ENCODE results near the gene HYAL2. TPM values are rescaled to one million over a fixed set of nuclear protein-coding genes. Genes with fewer than 3 reads are reported as not detected.
A peak's percentile ranks its signal among the peaks of the same experiment; 100 is the strongest.

Gene HYAL2
- total and polyA plus RNA-seq, 9 of the 15 experiments (the other 6 are each of a cell fraction or from before 2014, with no cell fraction given) = 0.36 to 22.7 (median 11.4) TPM; not detected in 1

DNA sequence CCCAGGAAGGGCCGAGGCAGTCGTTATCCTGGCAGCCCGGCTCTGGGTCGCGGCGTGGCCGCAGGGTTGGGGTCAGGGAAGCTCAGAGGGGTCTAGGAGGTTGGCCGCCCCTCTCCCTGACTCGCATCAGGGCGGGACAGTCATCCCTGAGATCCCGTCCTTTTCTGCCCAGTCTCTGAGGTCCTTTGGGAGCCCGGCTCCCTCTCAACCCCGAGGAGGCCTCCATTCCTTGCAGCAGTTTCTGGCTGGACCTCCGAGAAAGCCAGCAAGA lies 495 bp downstream of the HYAL2 start:
- in situ Hi-C loops (cut with MboI) = no loop called here
- Histone ChIP-seq H3K4me1 (replicated peaks in 1 of 2; ENCODE audit: control insufficient read depth in 2 of 2, insufficient read depth in 2 of 2, low read length in 2 of 2) (peaks cover 30 to 70% of the 10 kb centered on the region in 2 experiments), H3K9me1 (ENCODE audit: control insufficient read depth, insufficient read depth, low read length) (no peaks in the 10 kb centered on the region), H3K4me3 (peak overlapping the region; percentile 81), H4K20me1 (replicated peaks; ENCODE audit: control insufficient read depth, insufficient read depth, low read length) (no peaks in the 10 kb centered on the region), H3K9ac (ENCODE audit: insufficient read depth in 1 of 2, low read depth in 2 of 2, low read length in 2 of 2) (peak overlapping the region; percentile 98; a peak in 3 of 4 replicates), H3K4me2 (ENCODE audit: insufficient read depth, low read length) (peak overlapping the region; percentile 90), H2AFZ (ENCODE audit: low read depth, low read length) (peak overlapping the region; percentile 99), H3K9me3 (replicated peaks; ENCODE audit: control insufficient read depth, insufficient read depth, low read depth, low read length) (no peaks in the 10 kb centered on the region), H3K36me3 (ENCODE audit: control insufficient read depth, insufficient read depth, low read length) (peaks cover 46% of the 10 kb centered on the region; the same call in 2 of the 3 replicates), H3K27me3 (ENCODE audit: control insufficient read depth in 2 of 2, insufficient read depth in 2 of 2, low read length in 2 of 2) (no peaks in the 10 kb centered on the region), H3K79me2 (ENCODE audit: control insufficient read depth, insufficient read depth, low read length) (peaks cover 27% of the 10 kb centered on the region), H3K27ac (ENCODE audit: extremely low read depth, low read depth, low read length) (peak overlapping the region; percentile 100)
- 44% methylated on average over 9 of the region's 14 CpGs for WGBS (ENCODE audit: insufficient coverage, low coverage, missing lambda C conversion rate)
- ATAC-seq = no peak
- POLR2A ChIA-PET = interaction anchor here (1.0 kb wide), 1 partner anchor 19 kb away, joined by 4 read pairs; the partner anchor contains the start of gene HYAL1
- intact Hi-C loops (cut with micrococcal nuclease) = no loop called here
- no TSS peak for BruUV-seq (replicated peaks)
- no peak for FAIRE-seq
- TF ChIP-seq ZBTB43 (CRISPR knock-in tag; IDR thresholded peaks at IDR 0.05) (no peak), PCBP1 (IDR thresholded peaks at IDR 0.05; ENCODE audit: low read depth, low read length, poor library complexity, severe bottlenecking) (peak; percentile 24), NFYB (IDR thresholded peaks at IDR 0.05; ENCODE audit: extremely low read depth, insufficient read length) (no peak), STAT5A (IDR thresholded peaks at IDR 0.05; ENCODE audit: borderline replicate concordance, low read length) (no peak), NFIC (IDR thresholded peaks at IDR 0.05) (peak; percentile 4; the same call in 1 of the 2 replicates), ZNF197 (CRISPR knock-in tag; IDR thresholded peaks at IDR 0.05; ENCODE audit: low read depth) (no peak), PRPF4 (IDR thresholded peaks at IDR 0.05; ENCODE audit: insufficient read depth, low read depth, low read length, poor library complexity, severe bottlenecking) (no peak), IFI16 (CRISPR knock-in tag; IDR thresholded peaks at IDR 0.05) (no peak), CCNT2 (IDR thresholded peaks at IDR 0.05; ENCODE audit: borderline replicate concordance, extremely low read depth, insufficient read length, low read depth, low read length) (no peak), CREB1 (IDR thresholded peaks at IDR 0.05) (no peak), CREB1 (CRISPR knock-in tag; IDR thresholded peaks at IDR 0.05) (no peak), ZBTB33 (CRISPR knock-in tag; IDR thresholded peaks at IDR 0.05) (0 out of 2 replicates have a peak, but pooled peaks have one; percentile 26), FIP1L1 (IDR thresholded peaks at IDR 0.05; ENCODE audit: low read depth, low read length, poor library complexity, severe bottlenecking) (no peak)
- TF ChIP-seq, protein P1, sequence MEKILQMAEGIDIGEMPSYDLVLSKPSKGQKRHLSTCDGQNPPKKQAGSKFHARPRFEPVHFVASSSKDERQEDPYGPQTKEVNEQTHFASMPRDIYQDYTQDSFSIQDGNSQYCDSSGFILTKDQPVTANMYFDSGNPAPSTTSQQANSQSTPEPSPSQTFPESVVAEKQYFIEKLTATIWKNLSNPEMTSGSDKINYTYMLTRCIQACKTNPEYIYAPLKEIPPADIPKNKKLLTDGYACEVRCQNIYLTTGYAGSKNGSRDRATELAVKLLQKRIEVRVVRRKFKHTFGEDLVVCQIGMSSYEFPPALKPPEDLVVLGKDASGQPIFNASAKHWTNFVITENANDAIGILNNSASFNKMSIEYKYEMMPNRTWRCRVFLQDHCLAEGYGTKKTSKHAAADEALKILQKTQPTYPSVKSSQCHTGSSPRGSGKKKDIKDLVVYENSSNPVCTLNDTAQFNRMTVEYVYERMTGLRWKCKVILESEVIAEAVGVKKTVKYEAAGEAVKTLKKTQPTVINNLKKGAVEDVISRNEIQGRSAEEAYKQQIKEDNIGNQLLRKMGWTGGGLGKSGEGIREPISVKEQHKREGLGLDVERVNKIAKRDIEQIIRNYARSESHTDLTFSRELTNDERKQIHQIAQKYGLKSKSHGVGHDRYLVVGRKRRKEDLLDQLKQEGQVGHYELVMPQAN (IDR thresholded peaks at IDR 0.05; ENCODE audit: borderline replicate concordance) = no peak
- TF ChIP-seq, protein P2, sequence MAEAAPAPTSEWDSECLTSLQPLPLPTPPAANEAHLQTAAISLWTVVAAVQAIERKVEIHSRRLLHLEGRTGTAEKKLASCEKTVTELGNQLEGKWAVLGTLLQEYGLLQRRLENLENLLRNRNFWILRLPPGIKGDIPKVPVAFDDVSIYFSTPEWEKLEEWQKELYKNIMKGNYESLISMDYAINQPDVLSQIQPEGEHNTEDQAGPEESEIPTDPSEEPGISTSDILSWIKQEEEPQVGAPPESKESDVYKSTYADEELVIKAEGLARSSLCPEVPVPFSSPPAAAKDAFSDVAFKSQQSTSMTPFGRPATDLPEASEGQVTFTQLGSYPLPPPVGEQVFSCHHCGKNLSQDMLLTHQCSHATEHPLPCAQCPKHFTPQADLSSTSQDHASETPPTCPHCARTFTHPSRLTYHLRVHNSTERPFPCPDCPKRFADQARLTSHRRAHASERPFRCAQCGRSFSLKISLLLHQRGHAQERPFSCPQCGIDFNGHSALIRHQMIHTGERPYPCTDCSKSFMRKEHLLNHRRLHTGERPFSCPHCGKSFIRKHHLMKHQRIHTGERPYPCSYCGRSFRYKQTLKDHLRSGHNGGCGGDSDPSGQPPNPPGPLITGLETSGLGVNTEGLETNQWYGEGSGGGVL (CRISPR knock-in tag; IDR thresholded peaks at IDR 0.05) = no peak
- CTCF ChIA-PET (ENCODE audit: low intra/inter-chr PET ratio) = no interaction called here
- no peak for DNase-seq (ENCODE audit: extremely low read depth in 1 of 4, low spot score in 3 of 4)
